KMS-11 (cell line): ENCODE results near the gene CCDC142.

Experiments
- H2AFZ ChIP-seq: fragments of 200-600 bp; sonication (generic); 2 replicates; pipeline ENCODE4 v1.6.1; 2016; ENCODE audit warnings: antibody characterized with exemption, mixed run types, low read depth
- H3K27ac ChIP-seq: fragments of 200-600 bp; sonication (generic); 2 replicates; pipeline ENCODE4 v1.6.1; 2016; ENCODE audit warnings: mild to moderate bottlenecking, mixed run types
- H3K27me3 ChIP-seq: fragments of 200-600 bp; sonication (generic); 2 replicates; pipeline ENCODE4 v1.6.1; 2017; ENCODE audit warnings: mild to moderate bottlenecking, low read depth, mixed run types, moderate library complexity; ENCODE audit not compliant: insufficient read depth
- H3K36me3 ChIP-seq: fragments of 200-600 bp; sonication (generic); 2 replicates; pipeline ENCODE4 v1.6.1; 2017; ENCODE audit warnings: mild to moderate bottlenecking, mixed run types; ENCODE audit not compliant: insufficient read depth
- H3K4me1 ChIP-seq: fragments of 200-600 bp; sonication (generic); 2 replicates; pipeline ENCODE4 v1.6.1; 2016; ENCODE audit warnings: mild to moderate bottlenecking, low read depth, mixed run types; ENCODE audit not compliant: poor library complexity, severe bottlenecking
- H3K4me2 ChIP-seq: fragments of 200-600 bp; sonication (generic); 2 replicates; pipeline ENCODE4 v1.7.0; 2016; ENCODE audit warnings: mild to moderate bottlenecking, mixed run types
- H3K4me3 ChIP-seq: fragments of 200-600 bp; sonication (generic); IDR thresholded peaks from 2 replicates; pipeline ENCODE4 v1.6.1; 2017; ENCODE audit warnings: low read depth, low read length, mixed read lengths; ENCODE audit not compliant: insufficient read depth
- H3K79me2 ChIP-seq: fragments of 200-600 bp; sonication (generic); 2 replicates; pipeline ENCODE4 v1.6.1; 2016; ENCODE audit warnings: low read depth, mixed run types; ENCODE audit not compliant: insufficient read depth
- H3K9ac ChIP-seq: fragments of 200-600 bp; sonication (generic); 2 replicates; pipeline ENCODE4 v1.6.1; 2016; ENCODE audit warnings: mild to moderate bottlenecking, mixed run types
- H4K20me1 ChIP-seq: fragments of 200-600 bp; sonication (generic); 2 replicates; pipeline ENCODE4 v1.6.1; 2016; ENCODE audit warnings: mild to moderate bottlenecking, mixed run types; ENCODE audit not compliant: insufficient read depth
- CTCF ChIP-seq: fragments of 200-600 bp; sonication (generic); conservative IDR thresholded peaks from 2 replicates; pipeline ENCODE4 v1.6.1; 2017; ENCODE audit warnings: low read depth, mild to moderate bottlenecking, antibody characterized with exemption, low read length, moderate library complexity, mixed read lengths

The CCDC142 gene

GRCh38 chr2:74526649-74527230 is 43.9 kb upstream of the CCDC142 start:
- Histone ChIP-seq H3K79me2 (peaks cover 30% of the 10 kb centered on the region), H2AFZ (no peak overlapping the region), H3K36me3 (peaks cover 4% of the 10 kb centered on the region; the same call in 1 of the 2 replicates), H3K4me3 (no peak overlapping the region), H4K20me1 (no peaks in the 10 kb centered on the region), H3K4me1 (peaks cover 19% of the 10 kb centered on the region), H3K4me2 (no peak overlapping the region), H3K9ac (no peak overlapping the region), H3K27me3 (peaks cover 3% of the 10 kb centered on the region; the same call in 1 of the 2 replicates), H3K27ac (no peak overlapping the region)
- no peak for TF ChIP-seq CTCF

GRCh38 chr2:74525717-74526648 is 43.2 kb upstream of the CCDC142 start, which contains the start of gene DQX1:
Gene DQX1, minus strand, starts transcription at chr2:74526231. Its CDS starts 502 bp downstream, at chr2:74525729.
- Histone ChIP-seq H3K27ac (no peak within 1 kb of the TSS), H3K36me3 (peaks cover 4% of the 10 kb centered on the region; the same call in 1 of the 2 replicates), H2AFZ (no peak within 1 kb of the TSS), H4K20me1 (no peaks in the 10 kb centered on the region), H3K9ac (no peak within 1 kb of the TSS), H3K4me1 (peaks cover 12% of the 10 kb centered on the region), H3K27me3 (peaks cover 3% of the 10 kb centered on the region; the same call in 1 of the 2 replicates), H3K4me3 (no peak within 1 kb of the TSS), H3K4me2 (no peak within 1 kb of the TSS), H3K79me2 (peaks cover 25% of the 10 kb centered on the region)
- no peak for TF ChIP-seq CTCF

GRCh38 chr2:74524955-74525716 is 42.3 kb upstream of the CCDC142 start:
- H4K20me1 ChIP-seq, result no peaks in the 10 kb centered on the region
- no peak overlapping the region for H3K9ac ChIP-seq
- no peak for TF ChIP-seq CTCF
- H3K27me3 ChIP-seq, result peaks cover 7% of the 10 kb centered on the region; the same call in 1 of the 2 replicates
- peaks cover 22% of the 10 kb centered on the region for H3K79me2 ChIP-seq
- no peak overlapping the region for H3K27ac ChIP-seq
- peaks cover 10% of the 10 kb centered on the region for H3K4me1 ChIP-seq
- peaks cover 4% of the 10 kb centered on the region; the same call in 1 of the 2 replicates for H3K36me3 ChIP-seq
- no peak overlapping the region for H2AFZ ChIP-seq
- H3K4me2 ChIP-seq, result no peak overlapping the region
- no peak overlapping the region for H3K4me3 ChIP-seq

- no peak overlapping the region for H3K4me2 ChIP-seq
- H3K36me3 ChIP-seq, result peaks cover 4% of the 10 kb centered on the region; the same call in 1 of the 2 replicates
- no peak overlapping the region for H3K9ac ChIP-seq
- H4K20me1 ChIP-seq, result no peaks in the 10 kb centered on the region
- H2AFZ ChIP-seq, result no peak overlapping the region
- no peak overlapping the region for H3K4me3 ChIP-seq
- H3K27me3 ChIP-seq, result peaks cover 15% of the 10 kb centered on the region; the same call in 1 of the 2 replicates
- no peak for TF ChIP-seq CTCF
- peaks cover 10% of the 10 kb centered on the region for H3K4me1 ChIP-seq
- H3K27ac ChIP-seq, result no peak overlapping the region
- H3K79me2 ChIP-seq, result peaks cover 18% of the 10 kb centered on the region
These were observed 41.2 kb upstream of the CCDC142 start for GRCh38 chr2:74524005-74524404.
